NCI-H1694 (cell line): ENCODE results near the gene ADAMTS16.

Source experiments
- DNase-seq: peaks from one replicate; lab custom pipeline; 2025; lab: John Stamatoyannopoulos, UW

The ADAMTS16 gene

DNA sequence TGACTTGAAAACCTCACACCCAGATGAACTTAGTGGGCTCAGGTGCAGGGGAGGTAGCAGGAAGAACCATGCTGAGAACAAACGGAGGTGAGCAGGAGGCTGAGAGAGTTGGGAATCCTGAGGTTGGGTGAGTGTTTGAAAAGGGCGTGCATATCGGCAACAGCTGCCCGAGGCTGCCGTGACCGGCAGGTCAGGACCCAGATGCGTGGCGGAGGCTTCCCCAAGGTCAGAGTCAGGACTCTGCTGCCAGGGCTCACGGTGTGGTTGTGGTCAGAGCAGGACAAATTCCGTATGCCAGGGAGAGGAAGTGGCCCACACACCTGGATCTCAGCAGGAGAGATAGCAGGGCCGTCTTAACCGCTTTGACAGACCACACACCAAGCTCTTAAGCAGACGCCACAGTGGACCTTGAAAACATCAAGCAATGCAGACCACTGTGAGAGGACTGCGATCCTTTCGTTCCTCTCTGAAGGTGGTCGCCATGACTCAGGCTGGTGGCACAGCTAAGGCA lies 43.1 kb downstream of the ADAMTS16 start:
- no peak for DNase-seq

DNA sequence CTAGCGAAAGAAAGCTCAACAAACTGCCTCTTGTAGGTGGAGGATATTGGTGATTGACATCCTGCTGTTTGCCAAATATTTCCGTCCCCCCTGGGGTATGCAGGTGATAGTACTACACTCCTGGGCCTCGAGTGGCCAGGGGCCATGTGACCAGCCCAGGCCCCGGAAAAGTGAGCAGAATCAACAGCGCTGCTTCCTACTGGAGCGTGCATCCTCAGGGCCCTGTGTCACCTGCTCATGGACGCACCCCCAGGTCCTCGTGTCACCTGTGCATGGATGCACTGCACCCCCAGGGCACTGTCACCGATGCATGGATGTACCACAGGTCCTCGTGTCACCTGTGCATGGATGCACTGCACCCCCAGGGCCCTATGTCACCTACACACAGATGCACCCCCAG lies 43.8 kb downstream of the ADAMTS16 start:
- DNase-seq, result no peak

DNA sequence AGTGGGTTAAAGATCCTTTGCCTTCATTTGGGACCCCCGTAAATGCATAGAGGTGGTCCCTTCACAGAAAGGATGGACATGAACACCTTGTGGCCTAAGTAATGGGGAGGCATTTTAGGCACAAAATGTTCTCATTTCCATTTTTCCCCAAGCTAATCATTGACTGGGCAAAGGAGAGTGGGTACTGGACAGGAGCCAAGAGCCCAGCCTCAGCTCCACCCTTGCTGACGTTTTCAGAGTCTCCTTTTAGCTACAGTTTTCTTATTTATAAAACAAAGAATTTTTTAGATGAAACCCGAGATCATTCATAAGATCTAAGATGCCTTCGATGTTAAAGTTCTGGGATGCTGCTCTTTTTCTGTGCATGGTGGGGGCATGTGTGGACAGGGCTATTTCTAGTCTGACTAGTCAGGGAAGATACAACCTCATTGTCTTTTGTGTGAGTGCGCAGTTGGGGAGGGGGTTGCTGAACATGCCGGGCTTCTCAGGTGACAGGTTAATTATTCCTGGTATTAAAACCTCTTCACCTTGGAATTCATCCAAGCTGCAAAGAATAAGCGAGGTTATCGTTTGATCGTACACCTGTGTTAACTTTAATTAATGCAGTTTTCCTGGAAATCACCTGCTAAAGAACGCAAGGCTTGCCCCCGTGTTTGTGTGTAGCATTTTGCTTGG lies 48.4 kb downstream of the ADAMTS16 start:
- DNase-seq, result no peak

DNA sequence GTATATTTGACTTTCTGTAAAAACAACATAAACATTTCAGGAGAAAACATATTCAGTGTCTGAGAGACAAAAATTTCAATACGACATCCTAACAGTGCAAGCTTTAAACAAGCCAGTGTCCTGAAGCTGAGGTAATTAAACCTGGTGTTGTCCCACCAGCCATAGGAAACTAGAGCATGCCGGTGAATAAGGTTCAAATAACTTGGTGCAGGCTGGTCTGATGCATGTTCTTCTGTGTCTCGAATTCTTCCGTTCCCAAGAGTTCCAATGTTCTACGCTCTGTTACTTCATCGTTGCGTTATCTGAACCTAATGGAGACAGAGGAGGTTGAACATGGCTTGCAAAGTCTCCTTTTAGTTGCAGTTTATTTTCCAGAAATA lies 48.9 kb downstream of the ADAMTS16 start:
- DNase-seq, result no peak

DNA sequence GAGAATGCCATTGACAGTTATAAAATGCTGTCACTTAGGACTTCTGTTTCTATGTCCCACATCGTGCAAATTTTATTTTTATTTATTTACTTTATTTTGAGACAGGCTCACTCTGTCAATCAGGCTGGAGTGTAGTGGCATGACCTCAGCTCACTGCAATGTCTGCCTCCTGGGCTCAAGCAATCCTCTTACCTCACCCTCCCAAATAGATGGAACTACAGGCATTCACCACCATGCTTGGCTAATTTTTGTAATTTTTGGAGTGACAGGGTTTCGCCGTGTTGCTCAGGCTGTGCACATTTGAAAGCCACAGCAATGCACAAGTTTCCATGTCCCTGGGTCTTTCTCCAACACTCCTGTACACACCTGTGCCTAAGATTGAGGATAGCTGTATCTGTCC lies 51.8 kb downstream of the ADAMTS16 start:
- no peak for DNase-seq

DNA sequence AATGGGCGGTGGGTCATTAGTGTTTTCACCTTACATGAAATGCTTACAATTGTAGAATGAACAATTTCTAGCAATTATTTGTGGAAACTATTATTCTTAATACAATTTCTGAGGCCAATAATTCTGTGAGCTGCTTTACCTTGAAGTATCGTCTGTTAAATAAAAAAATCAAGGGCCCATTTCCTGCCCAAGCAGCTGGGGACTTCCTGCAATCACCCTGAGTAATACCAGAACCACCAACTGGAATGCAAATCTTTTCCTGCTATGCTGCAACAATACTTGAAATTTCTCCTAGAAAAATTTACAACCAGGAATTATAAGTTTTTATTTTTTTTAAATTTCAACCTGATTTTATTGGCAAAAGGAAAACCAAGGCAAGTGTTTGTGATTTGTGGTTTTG lies 52.6 kb downstream of the ADAMTS16 start:
- DNase-seq, result no peak

DNA sequence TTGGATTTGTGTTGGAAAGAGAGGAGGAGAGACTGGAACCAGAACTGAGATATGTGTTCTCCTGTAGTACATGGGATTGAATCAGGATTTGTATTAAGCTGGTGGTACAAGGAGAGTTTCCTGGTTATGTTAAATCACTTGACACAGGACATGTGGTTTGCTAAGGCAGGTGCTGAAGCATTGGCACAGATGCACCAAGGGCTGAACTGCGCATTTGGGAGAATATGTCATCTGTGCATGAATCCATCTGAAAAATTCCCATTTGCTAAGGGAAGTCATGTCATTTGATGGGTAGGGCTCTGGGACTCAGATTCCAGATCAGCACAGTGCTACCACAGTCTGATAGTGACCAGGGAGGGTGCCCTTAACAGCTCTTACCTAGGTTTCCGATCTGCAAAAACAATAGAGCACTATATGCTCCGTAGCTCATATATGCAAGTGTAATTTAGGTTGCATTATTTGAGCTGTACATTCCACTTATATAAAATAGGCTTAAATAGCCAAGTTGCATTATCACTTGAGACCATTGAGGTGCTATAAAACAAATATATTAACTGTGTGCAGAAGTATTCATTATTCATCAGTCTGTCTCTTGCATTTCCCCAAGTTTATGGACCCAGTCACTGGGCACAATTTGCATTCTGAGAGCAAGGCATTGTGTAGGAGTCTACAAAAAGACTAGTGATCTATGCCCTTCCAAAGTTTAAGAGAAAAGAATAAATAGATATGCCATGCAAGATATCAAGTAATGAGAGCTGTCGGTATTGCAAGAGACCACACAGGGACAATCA lies 55.2 kb downstream of the ADAMTS16 start:
- no peak for DNase-seq

DNA sequence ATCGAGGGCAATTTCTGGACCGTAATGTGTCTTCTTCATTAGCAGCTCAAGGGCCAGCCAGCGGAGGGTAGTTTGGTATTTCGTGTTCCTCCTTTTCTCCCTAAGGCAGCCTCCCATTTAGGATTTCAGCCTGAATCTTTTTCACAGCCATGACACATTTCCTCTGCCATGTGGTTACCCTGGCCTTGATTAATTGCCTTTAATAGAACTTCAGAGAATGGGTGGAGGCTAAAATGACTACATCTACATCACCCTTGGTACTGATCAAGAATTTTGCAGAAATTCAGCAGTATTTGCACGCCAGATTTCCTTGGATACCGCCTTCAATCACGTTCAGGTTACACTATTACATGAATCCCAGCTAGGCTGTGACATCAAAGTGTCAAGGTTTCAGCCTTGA lies 58.0 kb downstream of the ADAMTS16 start:
- DNase-seq, result no peak

DNA sequence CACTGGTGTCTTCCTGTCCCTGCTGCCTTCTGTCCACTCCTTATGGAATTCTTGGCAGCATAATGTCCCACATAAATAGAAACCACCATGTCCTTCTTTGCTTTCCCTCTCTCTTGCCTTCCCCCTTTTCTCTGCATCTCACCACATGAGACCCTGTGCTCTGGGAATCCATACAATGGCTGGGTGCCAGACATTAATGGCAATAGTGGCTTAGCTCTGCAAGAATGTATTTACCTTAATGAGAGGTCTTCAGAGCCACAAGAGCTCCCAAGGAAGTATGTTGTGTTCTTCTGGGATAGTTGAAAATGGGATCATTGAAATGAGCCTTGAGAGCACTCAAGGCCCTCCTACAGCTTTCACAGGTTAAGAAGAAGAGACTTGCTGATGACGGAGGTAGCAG lies 58.7 kb downstream of the ADAMTS16 start:
- DNase-seq, result no peak

DNA sequence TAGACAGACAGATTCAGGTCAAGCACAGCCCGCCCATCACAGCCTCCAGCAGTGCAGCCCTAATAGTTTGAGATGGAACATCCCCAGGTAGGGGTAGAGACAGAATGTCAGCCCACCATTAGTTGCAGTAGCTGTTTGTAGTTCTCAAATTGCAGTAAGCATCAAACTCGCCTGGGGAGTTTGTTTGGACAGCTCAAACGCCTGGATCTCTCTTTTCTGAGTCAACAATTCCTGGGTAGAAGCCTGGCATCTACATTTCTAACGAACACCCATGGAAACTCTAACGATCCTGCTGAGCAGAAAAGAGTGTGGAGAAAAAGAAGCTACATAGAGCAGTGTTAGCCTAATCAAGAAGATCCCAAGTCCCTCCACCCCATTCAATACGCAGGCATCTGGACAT lies 59.4 kb downstream of the ADAMTS16 start:
- no peak for DNase-seq

DNA sequence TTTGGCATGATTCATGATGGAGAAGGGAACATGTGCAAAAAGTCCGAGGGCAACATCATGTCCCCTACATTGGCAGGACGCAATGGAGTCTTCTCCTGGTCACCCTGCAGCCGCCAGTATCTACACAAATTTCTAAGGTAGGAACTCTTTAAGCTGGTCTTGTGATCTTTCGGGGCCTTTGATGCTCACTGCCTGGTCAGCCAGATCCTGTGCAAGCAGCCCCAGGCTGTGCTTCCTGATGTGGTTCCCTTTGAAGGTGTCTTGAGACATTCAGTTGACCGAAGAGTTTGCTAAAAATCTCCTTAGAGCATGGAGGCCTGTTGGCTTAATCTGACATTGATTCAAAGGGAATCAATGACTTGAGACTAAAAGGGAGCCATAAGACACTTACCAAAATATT lies 60.0 kb downstream of the ADAMTS16 start:
- no peak for DNase-seq

DNA sequence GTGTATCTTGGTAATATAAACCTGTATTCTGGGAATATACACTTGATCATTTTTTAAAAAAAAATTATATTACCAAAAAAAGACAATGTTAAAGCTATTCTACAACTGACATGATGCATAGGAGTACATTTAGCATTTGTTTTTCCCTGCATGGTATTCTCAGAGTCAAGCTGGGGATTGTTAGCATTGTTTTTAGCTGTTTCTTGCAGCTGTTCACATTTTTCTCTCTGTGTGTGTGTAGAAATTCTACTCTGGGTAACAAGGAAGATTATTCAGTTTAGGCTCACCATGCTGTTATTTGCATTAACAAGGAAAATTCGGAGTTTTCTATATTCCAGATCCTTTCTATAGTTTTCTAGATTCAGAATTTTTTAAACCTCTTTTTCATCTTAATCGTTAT lies 62.2 kb downstream of the ADAMTS16 start:
- no peak for DNase-seq

DNA sequence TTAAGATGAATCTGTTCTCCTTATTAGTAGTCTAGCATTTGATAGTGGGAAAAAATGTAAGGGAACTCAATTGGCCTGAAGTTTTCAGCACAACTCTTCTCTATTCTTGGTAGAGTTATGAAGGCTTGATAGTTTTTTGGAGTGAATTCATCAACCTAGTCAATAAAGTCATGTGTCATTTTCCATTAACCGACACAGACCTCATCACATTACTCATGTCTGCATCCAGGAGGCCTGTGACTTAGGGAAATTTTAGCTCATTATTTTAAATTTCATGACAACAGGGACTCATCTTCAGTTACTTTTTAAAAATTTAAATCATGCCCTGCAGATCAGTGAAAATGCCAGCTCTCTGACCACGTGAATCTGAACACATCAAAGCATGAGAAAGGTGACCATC lies 63.3 kb downstream of the ADAMTS16 start:
- DNase-seq, result no peak

DNA sequence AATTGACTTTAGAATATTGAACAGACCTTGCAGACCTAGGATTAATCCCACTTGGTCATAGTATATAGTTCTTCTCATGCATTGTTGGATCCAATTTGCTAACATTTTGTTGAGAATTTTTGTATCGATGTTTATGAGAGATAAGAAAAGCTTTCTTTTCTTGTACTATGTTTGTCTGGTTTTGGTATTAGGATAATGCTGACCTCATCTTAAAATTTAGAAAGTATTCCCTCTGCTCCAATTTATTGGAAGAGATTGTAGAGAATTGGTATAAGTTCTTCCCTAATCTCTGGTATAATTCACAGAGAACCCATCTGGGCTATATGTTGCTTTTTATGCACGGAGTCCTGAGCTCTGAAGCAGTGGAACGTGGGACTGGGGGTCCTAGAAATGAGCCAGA lies 67.7 kb downstream of the ADAMTS16 start:
- DNase-seq, result no peak

DNA sequence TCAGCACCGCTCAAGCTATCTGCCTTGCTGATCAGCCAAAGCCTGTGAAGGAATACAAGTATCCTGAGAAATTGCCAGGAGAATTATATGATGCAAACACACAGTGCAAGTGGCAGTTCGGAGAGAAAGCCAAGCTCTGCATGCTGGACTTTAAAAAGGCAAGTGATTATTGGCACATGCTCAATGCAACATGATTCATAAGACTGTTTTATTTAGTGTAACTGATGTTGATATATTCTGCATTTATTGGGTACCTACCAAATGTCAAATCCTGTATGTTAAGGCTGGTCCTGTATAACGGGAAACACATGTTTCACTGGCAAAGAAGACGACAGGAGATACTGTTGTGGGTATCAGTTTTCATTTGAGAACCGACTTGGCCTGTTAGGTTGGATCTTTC lies 69.0 kb downstream of the ADAMTS16 start:
- DNase-seq, result no peak

DNA sequence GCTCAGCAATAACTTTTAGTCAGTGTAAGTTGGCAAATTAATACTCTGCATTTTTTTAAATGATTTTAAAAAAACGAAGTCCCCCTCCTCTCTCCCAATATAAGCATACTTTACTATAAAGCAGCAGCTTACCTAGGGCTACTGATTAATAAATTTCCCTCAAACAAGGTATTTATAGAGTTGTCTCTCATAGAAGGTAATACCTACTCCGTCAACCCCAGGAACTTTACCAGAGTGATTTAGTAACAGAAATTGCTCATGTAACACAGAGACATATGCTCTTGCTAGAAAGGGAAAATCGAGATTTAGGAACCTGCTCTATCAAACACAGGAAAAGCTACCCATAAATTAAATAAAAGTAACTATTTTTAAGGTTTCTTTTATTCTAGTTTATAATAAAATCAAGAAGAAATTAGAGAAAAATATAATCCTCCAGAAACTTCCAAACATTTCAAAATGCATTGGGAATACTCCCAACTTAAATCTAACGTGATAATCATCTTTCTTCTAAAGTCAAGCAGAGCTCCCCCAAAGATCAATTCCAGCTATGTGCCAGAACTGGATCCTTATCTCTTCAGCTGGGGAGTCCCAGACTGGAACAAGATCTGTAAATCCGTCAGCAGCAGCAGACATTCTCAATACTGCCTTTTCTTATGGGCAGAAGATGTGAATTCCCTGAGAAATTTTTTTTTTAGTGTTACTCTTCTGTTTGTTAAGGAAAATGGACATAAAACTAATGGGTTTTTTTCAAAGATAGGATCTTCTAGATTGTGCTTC lies 69.6 kb downstream of the ADAMTS16 start:
- no peak for DNase-seq

DNA sequence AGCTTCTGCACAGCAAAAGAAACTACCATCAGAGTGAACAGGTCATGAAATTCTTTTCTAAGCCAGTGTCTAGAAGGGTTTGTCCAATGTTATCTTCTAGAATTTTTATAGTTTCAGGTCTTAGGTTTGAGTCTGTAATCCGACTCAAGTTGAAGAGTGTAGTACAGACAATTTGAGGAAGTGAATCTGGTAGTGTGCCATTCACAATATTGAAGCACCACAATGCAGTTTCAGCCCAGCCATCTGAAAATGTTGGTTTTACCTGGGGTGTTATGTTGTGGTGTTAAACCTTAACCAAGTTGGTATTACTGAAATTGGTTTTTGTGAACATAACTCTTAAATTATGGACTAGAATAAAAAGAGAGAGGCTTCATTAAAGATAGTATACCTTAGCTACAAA lies 77.2 kb downstream of the ADAMTS16 start:
- no peak for DNase-seq

DNA sequence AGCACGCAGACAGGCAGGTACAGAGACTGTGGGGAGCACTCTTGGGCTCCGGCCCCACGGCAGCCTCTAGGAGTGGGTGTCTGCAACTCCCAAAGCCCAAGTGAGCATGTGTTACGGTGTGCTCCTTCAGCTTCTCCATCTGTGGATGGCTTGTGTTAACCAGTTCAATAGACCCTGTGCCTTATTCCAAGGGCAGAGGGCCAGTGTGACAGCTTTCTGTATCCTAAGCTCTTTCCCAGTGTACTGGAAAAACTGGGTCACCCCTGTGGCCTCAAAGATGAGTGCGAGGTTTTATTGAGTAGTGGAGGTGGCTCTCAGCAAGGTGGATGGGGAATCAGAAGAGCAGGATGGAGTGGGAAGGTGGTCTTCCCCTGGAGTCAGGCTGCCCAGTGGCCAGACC lies 78.3 kb downstream of the ADAMTS16 start:
- DNase-seq, result no peak

DNA sequence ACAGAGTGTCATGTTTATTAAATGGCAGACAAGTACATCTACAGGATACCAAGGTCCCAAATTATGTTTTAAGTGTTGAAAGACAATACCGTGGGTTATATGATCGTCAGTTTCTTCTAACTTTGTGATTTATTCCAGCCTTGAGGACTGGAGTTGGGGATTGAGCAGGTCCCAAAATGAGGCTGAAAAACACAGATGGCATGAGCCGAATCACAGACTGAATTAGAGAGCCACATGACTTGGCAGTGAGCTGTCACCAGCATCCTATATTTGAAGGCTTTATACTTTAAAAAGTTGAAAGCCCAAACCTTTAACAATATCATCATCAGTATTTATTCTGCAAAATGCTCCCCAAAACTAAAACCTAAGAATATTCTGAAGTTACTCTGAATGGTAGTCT lies 79.4 kb downstream of the ADAMTS16 start:
- no peak for DNase-seq

DNA sequence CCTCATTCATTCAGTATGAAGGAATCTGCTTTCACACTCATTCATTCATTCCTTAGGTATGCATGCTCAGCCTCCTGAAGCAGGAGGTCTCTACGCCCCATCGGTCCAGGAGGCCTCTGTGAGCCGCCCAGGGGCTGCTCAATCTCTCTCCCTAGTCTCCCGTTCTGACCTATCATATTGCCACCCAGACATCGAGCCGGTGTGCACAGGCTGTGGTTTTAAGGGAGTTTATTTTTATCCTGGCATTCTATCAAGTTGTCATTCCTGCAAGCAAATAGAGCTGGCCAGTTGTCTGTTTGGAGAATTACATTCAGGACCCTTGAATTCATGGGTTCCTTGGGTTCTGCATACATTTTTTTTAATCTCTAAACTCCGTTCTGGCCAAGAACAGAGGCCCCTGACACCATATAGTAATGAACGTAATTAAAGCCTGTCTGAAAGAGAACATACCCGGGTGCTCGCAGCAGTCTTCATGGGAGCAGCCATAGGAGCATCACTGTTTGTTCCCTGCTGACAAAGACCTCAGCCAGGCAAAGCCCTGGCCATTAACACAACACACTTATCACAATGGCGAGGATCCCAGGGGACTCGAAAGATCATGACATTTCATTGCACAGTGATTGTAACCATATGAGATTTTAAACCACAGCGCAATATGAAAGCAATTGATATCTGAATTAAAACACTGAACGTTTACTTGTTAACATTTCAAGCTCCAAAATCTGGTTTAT lies 80.9 kb downstream of the ADAMTS16 start:
- no peak for DNase-seq

DNA sequence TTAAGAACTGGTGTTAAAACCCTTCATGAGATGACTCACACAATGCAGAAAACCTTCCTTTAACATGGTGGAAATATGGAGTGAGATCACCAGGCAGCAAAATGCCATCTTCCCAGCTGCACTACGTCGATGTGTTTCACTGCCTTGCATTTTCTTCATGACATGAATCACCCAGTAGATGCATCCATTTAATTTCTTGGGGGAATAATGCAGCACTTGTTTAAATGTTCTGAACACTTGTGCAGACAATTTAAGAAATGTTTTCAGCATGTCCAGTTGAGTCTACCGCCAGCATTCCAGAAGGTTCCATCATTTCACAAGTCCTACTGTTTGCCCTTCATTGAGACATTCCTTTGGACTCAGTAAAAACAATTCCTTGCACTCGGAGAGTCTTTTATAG lies 81.6 kb downstream of the ADAMTS16 start:
- no peak for DNase-seq

DNA sequence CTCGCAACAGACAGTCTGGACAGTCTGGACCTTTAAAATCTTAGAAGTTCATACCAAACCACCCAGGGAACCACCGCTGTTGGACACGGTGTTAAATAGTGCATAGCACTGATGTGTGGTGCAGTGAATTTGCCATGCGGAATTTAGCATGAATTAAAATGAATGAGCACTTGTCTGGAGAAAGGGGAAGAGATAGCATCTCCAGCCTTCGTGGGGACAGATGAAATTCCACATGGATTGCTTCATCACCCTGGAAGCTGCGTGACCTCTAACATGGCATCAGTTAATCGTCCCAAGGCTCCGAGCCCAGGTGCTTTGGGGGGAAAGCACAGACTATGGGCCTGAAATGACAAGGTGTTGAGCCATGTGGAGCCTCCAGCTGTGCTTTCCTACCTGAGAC lies 91.4 kb downstream of the ADAMTS16 start:
- no peak for DNase-seq
